Measurements from ENCODE around the gene PINK1.

Gene PINK1

DNA sequence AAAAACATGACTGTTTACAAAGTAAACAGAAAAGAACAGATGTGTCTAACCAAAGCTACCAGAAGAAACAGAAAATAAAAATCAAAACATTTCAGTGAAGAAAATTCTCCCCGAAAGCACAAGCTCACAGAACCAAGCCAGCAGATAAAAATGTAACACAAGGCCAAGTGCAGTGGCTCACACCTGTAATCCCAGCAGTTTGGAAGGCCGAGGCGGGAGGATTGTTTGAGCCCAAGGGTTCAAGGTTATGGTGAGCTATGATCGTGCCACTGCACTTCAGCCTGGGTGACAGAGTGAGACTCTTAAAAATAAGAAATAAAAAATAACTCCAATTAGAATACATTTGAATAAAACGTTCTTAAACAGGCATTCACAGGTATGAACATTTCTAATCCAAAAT lies 47.0 kb downstream of the PINK1 start:
- DNase-seq (ENCODE audit: low read depth): no peak
- no peak for TF ChIP-seq CTCF (IDR thresholded peaks at IDR 0.05; ENCODE audit: insufficient read depth, low read depth, low read length, missing control alignments)
- H3K4me3 ChIP-seq (ENCODE audit: low read length): no peak overlapping the region

DNA sequence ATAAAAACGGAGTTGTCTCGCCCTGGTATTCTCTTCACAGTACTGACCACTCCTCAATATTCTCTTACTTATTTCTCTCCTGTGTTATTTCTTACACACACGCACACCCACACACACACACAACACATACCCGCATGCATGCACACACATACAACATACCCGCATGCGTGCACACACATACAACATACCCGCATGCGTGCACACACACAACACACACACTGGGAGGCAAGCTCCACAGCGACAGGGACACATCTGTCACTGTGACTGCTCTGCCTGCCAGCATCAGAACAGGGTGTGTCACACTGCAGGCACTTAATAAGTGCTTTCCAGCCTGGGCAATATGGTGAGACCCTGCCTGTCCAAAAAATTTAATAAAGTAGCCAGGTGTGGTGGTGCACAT lies 48.7 kb downstream of the PINK1 start:
- H3K4me3 ChIP-seq (ENCODE audit: low read length): no peak overlapping the region
- DNase-seq (ENCODE audit: low read depth): no peak
- no peak for TF ChIP-seq CTCF (IDR thresholded peaks at IDR 0.05; ENCODE audit: insufficient read depth, low read depth, low read length, missing control alignments)

- no peak for TF ChIP-seq CTCF (IDR thresholded peaks at IDR 0.05; ENCODE audit: insufficient read depth, low read depth, low read length, missing control alignments)
- no peak overlapping the region for H3K4me3 ChIP-seq (ENCODE audit: low read length)
- no peak for DNase-seq (ENCODE audit: low read depth)
Observed at GRCh38 chr1:20682571-20683236, 49.4 kb downstream of the PINK1 start.

GRCh38 chr1:20683614-20684013 lies 50.4 kb downstream of the PINK1 start:
- H3K4me3 ChIP-seq (ENCODE audit: low read length): no peak overlapping the region
- TF ChIP-seq CTCF (IDR thresholded peaks at IDR 0.05; ENCODE audit: insufficient read depth, low read depth, low read length, missing control alignments): no peak
- DNase-seq (ENCODE audit: low read depth): no peak

GRCh38 chr1:20684050-20684620 lies 50.9 kb downstream of the PINK1 start:
- DNase-seq (ENCODE audit: low read depth): no peak

GRCh38 chr1:20684651-20685050 lies 51.4 kb downstream of the PINK1 start:
- no peak for DNase-seq (ENCODE audit: low read depth)
- no peak overlapping the region for H3K4me3 ChIP-seq (ENCODE audit: low read length)
- no peak for TF ChIP-seq CTCF (IDR thresholded peaks at IDR 0.05; ENCODE audit: insufficient read depth, low read depth, low read length, missing control alignments)

More at GRCh38 chr1:20684050-20684620, 50.9 kb downstream of the PINK1 start:
- no peak for TF ChIP-seq CTCF (IDR thresholded peaks at IDR 0.05; ENCODE audit: insufficient read depth, low read depth, low read length, missing control alignments)
- H3K4me3 ChIP-seq (ENCODE audit: low read length): no peak overlapping the region
